Anterior cingulate cortex (tissue), 58 donors: Measurements from ENCODE around the gene CDH13.

Experiments
- DNase-seq, 58 donors: peaks; one replicate each; lab custom pipeline; 2025; lab: John Stamatoyannopoulos, UW

CDH13 gene

GRCh38 chr16:83490073-83490472 is 863.3 kb downstream of the CDH13 start:
- no peak for DNase-seq

- no peak for DNase-seq
Measured at GRCh38 chr16:83494459-83494858, 867.7 kb downstream of the CDH13 start.

- no peak for DNase-seq
Measured at GRCh38 chr16:83501481-83501880, 874.7 kb downstream of the CDH13 start.

- no peak for DNase-seq
Measured at GRCh38 chr16:83508295-83508694, 881.5 kb downstream of the CDH13 start.

GRCh38 chr16:83509316-83509715 is 882.5 kb downstream of the CDH13 start:
- no peak for DNase-seq

GRCh38 chr16:83510906-83511305 is 884.1 kb downstream of the CDH13 start:
- DNase-seq = no peak

GRCh38 chr16:83513008-83513755 is 886.4 kb downstream of the CDH13 start:
- no peak for DNase-seq

- DNase-seq = no peak
Measured at GRCh38 chr16:83515395-83515794, 888.6 kb downstream of the CDH13 start.

- DNase-seq = no peak
Measured at GRCh38 chr16:83516931-83517330, 890.2 kb downstream of the CDH13 start.

GRCh38 chr16:83517398-83517797 is 890.6 kb downstream of the CDH13 start:
- DNase-seq = no peak

- DNase-seq = no peak
Measured at GRCh38 chr16:83520596-83520995, 893.8 kb downstream of the CDH13 start.

- no peak for DNase-seq
Measured at GRCh38 chr16:83530293-83530692, 903.5 kb downstream of the CDH13 start.

- DNase-seq = peak in 11 of 58 donors; percentile 0 to 26 (median 4)
Measured at GRCh38 chr16:83532634-83533033, 905.9 kb downstream of the CDH13 start.

- DNase-seq = peak in 11 of 58 donors; percentile 1 to 32 (median 14)
Measured at GRCh38 chr16:83533193-83533592, 906.4 kb downstream of the CDH13 start.

- DNase-seq = no peak
Measured at GRCh38 chr16:83538707-83539106, 911.9 kb downstream of the CDH13 start.

GRCh38 chr16:83539736-83540490 is 913.1 kb downstream of the CDH13 start:
- DNase-seq = no peak

- no peak for DNase-seq
Measured at GRCh38 chr16:83541231-83541630, 914.5 kb downstream of the CDH13 start.

- no peak for DNase-seq
Measured at GRCh38 chr16:83542491-83542890, 915.7 kb downstream of the CDH13 start.

- no peak for DNase-seq
Measured at GRCh38 chr16:83549316-83550182, 922.8 kb downstream of the CDH13 start.

GRCh38 chr16:83550183-83550569 is 923.4 kb downstream of the CDH13 start:
- no peak for DNase-seq

- DNase-seq = no peak
Measured at GRCh38 chr16:83552228-83552627, 925.5 kb downstream of the CDH13 start.
